B cell (primary cell): ENCODE data around the gene WDFY4. TPM values are rescaled to one million over a fixed set of nuclear protein-coding genes. Genes with fewer than 3 reads are reported as not detected.

ENCODE experiments used
- ATAC-seq: fragments of 200-7000 bp; cut with Tn5 transposase; one replicate; pipeline ENCODE4 v1.10.0; 2021; ENCODE audit warnings: low read depth, mild to moderate bottlenecking, moderate number of reproducible peaks, moderate library complexity
- CTCF ChIA-PET: fragments of 350-600 bp; sonication (Branson Sonifier 250); formaldehyde crosslinking; loops from one replicate; lab custom pipeline; 2021; ENCODE audit warnings: antibody characterized with exemption, inconsistent platforms; lab: Charles Lee
- POLR2A ChIA-PET: fragments of 350-600 bp; sonication (Branson Sonifier 250); formaldehyde crosslinking; loops from one replicate; lab custom pipeline; 2021; ENCODE audit warnings: antibody characterized with exemption; lab: Charles Lee
- DNase-seq: peaks from one replicate; pipeline ENCODE4 v3.0.0; 2013
- H2AFZ ChIP-seq: 2 replicates; pipeline ENCODE4 v1.6.1; 2012; ENCODE audit warnings: mild to moderate bottlenecking, low read depth, low read length; ENCODE audit not compliant: insufficient read depth, poor library complexity, severe bottlenecking
- H3K27ac ChIP-seq, 2 donors: 1 replicate in 1 of 2; 2 replicates in 1 of 2; pipeline ENCODE4 v1.5.1; 2012 to 2013; ENCODE audit warnings: low read length in 2 of 2, mild to moderate bottlenecking in 2 of 2, moderate library complexity in 1 of 2
- H3K27me3 ChIP-seq, 4 experiments: fragments of 200-600 bp in 1 of 4; sonication (generic) in 1 of 4; replicated peaks in 1 of 4; 1 replicate in 2 of 4; 2 replicates in 2 of 4; pipeline versions ENCODE4 v1.6.1 to v1.7.0; 2013 to 2016; ENCODE audit warnings: low read length in 3 of 4, mild to moderate bottlenecking in 2 of 4, mixed read lengths in 1 of 4, moderate library complexity in 1 of 4; ENCODE audit not compliant: insufficient read depth in 4 of 4, control insufficient read depth in 3 of 4; ENCODE audit errors: control extremely low read depth in 1 of 4
- H3K36me3 ChIP-seq, 2 experiments: replicated peaks in 1 of 2; 1 replicate in 1 of 2; 2 replicates in 1 of 2; pipeline versions ENCODE4 v1.6.1 to v1.7.1; 2013; ENCODE audit warnings: low read length in 1 of 2; ENCODE audit not compliant: insufficient read depth in 2 of 2, control insufficient read depth in 1 of 2; ENCODE audit errors: control extremely low read depth in 1 of 2, extremely low read depth in 1 of 2
- H3K4me1 ChIP-seq, 2 donors: fragments of 200-600 bp in 1 of 2; sonication (generic) in 1 of 2; 1 replicate in 1 of 2; 2 replicates in 1 of 2; pipeline versions ENCODE4 v1.5.1 to v1.6.1; 2013 to 2017; ENCODE audit warnings: low read length in 2 of 2; ENCODE audit not compliant: control insufficient read depth in 2 of 2, insufficient read depth in 2 of 2
- H3K4me2 ChIP-seq: replicated peaks from 2 replicates; pipeline ENCODE3; 2012; ENCODE audit warnings: mild to moderate bottlenecking, low read depth, low read length; ENCODE audit not compliant: poor library complexity, severe bottlenecking
- H3K4me3 ChIP-seq, 5 experiments: fragments of 200-600 bp in 1 of 5; sonication (generic) in 1 of 5; 1 replicate in 3 of 5; 2 replicates in 2 of 5; pipeline versions ENCODE4 v1.5.1 to v1.7.0; 2011 to 2016; ENCODE audit warnings: low read length in 4 of 5, mild to moderate bottlenecking in 4 of 5, low read depth in 2 of 5, control low read depth in 1 of 5, moderate library complexity in 1 of 5; ENCODE audit not compliant: insufficient read depth in 1 of 5; ENCODE audit errors: control extremely low read depth in 1 of 5, extremely low read depth in 1 of 5
- H3K79me2 ChIP-seq: fragments of 200-600 bp; sonication (generic); one replicate; pipeline ENCODE4 v1.6.0; 2016; ENCODE audit warnings: low read length; ENCODE audit not compliant: control insufficient read depth, insufficient read depth
- H3K9ac ChIP-seq: fragments of 200-600 bp; sonication (generic); 2 replicates; pipeline ENCODE4 v1.6.1; 2017; ENCODE audit warnings: mild to moderate bottlenecking, low read length, moderate library complexity
- H3K9me3 ChIP-seq, 3 donors: one replicate each; pipeline versions ENCODE4 v1.6.1 to v1.7.1; 2013; ENCODE audit warnings: low read length in 2 of 3; ENCODE audit not compliant: control insufficient read depth in 2 of 3, insufficient read depth in 1 of 3; ENCODE audit errors: control extremely low read depth in 1 of 3
- H4K20me1 ChIP-seq: 2 replicates; pipeline ENCODE4 v1.6.0; 2012; ENCODE audit warnings: mild to moderate bottlenecking, low read length; ENCODE audit not compliant: insufficient read depth, control insufficient read depth, poor library complexity, severe bottlenecking
- H3K27ac Mint-ChIP-seq: one replicate; pipeline ENCODE4 v1.8.0; 2021; ENCODE audit warnings: mixed read lengths
- H3K27me3 Mint-ChIP-seq: one replicate; pipeline ENCODE4 v1.8.0; 2021; ENCODE audit warnings: mixed read lengths
- H3K4me1 Mint-ChIP-seq: one replicate; pipeline ENCODE4 v1.8.0; 2021; ENCODE audit warnings: mixed read lengths
- H3K4me3 Mint-ChIP-seq: one replicate; pipeline ENCODE4 v1.8.0; 2021; ENCODE audit warnings: mixed read lengths
- H3K9me3 Mint-ChIP-seq: one replicate; pipeline ENCODE4 v1.8.0; 2022; ENCODE audit warnings: mixed read lengths; ENCODE audit not compliant: insufficient read depth
- CTCF ChIP-seq: fragments of 200-600 bp; IDR thresholded peaks from one replicate; pipeline ENCODE4 v1.8.0; 2022; ENCODE audit warnings: antibody characterized with exemption, mild to moderate bottlenecking
- EZH2 ChIP-seq: IDR thresholded peaks from 2 replicates; pipeline ENCODE4 v1.6.1; 2012; ENCODE audit warnings: borderline replicate concordance, low read depth, mild to moderate bottlenecking, moderate library complexity, low read length; ENCODE audit not compliant: insufficient read depth, poor library complexity, severe bottlenecking
- WGBS: methylation state at CpG from one replicate; pipeline ENCODE4 v1.1.5; 2013; ENCODE audit warnings: missing lambda C conversion rate; ENCODE audit not compliant: insufficient coverage; 5-methylcytosine and 5-hydroxymethylcytosine counted together
- intact Hi-C: fragments of 100-400 bp; cut with micrococcal nuclease; formaldehyde crosslinking; loops from one replicate; pipeline ENCODE4 v1.10.0; 2022
- polyA plus RNA-seq: library from polyadenylated mRNA; depleted of rRNA; stranded (reverse); fragments of >200 nt; gene quantifications from 2 replicates; pipeline ENCODE4 v1.2.3, GENCODE V29; 2012
- total RNA-seq, 2 donors: library from RNA; stranded (reverse); fragments of 120-200 nt in 1 of 2; gene quantifications; 1 replicate in 1 of 2; 2 replicates in 1 of 2; pipeline versions ENCODE4 v1.2.3 to v1.2.4, GENCODE V29; 2013 to 2022

The WDFY4 gene
- total and polyA plus RNA-seq, 2 donors (not counting 1 experiment from before 2014, with no cell fraction given): 262 to 560 TPM

DNA sequence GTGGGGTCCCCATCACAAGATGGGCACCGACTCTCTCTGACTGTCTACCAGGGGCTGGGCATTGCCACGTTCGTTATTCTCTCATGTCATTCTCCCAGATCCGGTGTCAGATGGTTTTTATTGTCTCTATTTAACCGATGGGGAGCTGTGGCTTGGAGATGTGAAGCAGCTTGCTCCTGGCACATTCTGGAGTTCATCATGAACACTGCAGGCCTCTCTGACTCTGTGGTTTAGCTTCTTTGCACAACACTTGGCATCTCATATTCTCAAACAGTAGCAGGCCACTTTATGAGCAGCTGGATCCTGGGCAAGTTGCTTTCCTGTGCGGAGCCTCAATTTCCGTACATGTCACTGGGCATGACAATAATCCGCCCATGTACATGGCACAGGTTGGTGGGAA, 135.1 kb downstream of the WDFY4 start:
- H3K27ac Mint-ChIP-seq: no peak overlapping the region
- Histone ChIP-seq H4K20me1 (peaks cover 37% of the 10 kb centered on the region), H3K79me2 (peaks cover 35% of the 10 kb centered on the region), H3K27me3 (no peaks in the 10 kb centered on the region), H2AFZ (no peak overlapping the region), H3K9me3 (no peaks in the 10 kb centered on the region), H3K27ac (no peak overlapping the region), H3K4me3 (no peak overlapping the region), H3K4me1 (no peaks in the 10 kb centered on the region), H3K4me2 (no peak overlapping the region), H3K9ac (no peak overlapping the region), H3K36me3 (peaks cover 3 to 95% of the 10 kb centered on the region in 2 experiments)
- CTCF ChIA-PET: interaction anchor here (0.9 to 1.4 kb wide), 2 partner anchors 25 to 162 kb away, joined by 4 to 9 read pairs; no protein-coding TSS in a partner anchor
- H3K27me3 Mint-ChIP-seq: no peaks in the 10 kb centered on the region
- intact Hi-C loops: no loop called here
- DNase-seq (no peak), ATAC-seq (no peak)
- H3K9me3 Mint-ChIP-seq: no peaks in the 10 kb centered on the region
- POLR2A ChIA-PET: no interaction called here
- WGBS: 99% methylated on average over 7 of the region's 8 CpGs
- no peak overlapping the region for H3K4me3 Mint-ChIP-seq
- TF ChIP-seq EZH2 (no peak), CTCF (no peak)
- peaks cover 3% of the 10 kb centered on the region for H3K4me1 Mint-ChIP-seq

DNA sequence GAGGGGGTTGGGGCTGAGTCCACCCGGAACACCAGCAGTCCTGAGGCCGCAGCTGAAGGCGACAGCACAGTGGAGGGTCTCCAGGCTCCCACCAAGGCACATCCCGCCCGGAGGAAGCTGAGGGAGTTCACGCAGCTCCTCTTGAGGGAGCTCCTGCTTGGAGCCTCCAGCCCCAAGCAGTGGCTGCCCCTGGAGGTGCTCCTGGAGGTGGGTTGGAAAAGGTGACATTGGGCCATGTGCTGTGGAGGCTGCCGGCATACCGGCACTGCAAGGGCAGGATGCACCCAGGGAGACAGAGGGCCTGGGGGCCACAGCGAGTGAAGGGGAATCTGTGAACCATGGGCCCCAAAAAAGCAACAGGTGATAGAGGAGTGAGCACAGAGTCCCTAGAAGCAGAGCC, 135.6 kb downstream of the WDFY4 start:
- H3K4me3 Mint-ChIP-seq: no peak overlapping the region
- H3K9me3 Mint-ChIP-seq: no peaks in the 10 kb centered on the region
- ATAC-seq: no peak

More for the DNA sequence above, 135.6 kb downstream of the WDFY4 start:
- ChIA-PET CTCF (interaction anchor here (0.9 to 1.4 kb wide), 2 partner anchors 24 to 162 kb away, joined by 4 to 9 read pairs; no protein-coding TSS in a partner anchor), POLR2A (no interaction called here)
- Histone ChIP-seq H3K9ac (no peak overlapping the region), H3K4me1 (no peaks in the 10 kb centered on the region), H3K36me3 (peaks cover 3 to 96% of the 10 kb centered on the region in 2 experiments), H2AFZ (no peak overlapping the region), H3K79me2 (peaks cover 35% of the 10 kb centered on the region), H4K20me1 (peaks cover 37% of the 10 kb centered on the region), H3K27ac (peak overlapping the region in 1 of 2 donors; percentile 45), H3K4me3 (no peak overlapping the region), H3K4me2 (no peak overlapping the region), H3K9me3 (no peaks in the 10 kb centered on the region), H3K27me3 (no peaks in the 10 kb centered on the region)
- no peak for TF ChIP-seq EZH2
- no peak for TF ChIP-seq CTCF
- no peaks in the 10 kb centered on the region for H3K27me3 Mint-ChIP-seq
- no peak for DNase-seq
- intact Hi-C loops: no loop called here
- H3K27ac Mint-ChIP-seq: peak overlapping the region; percentile 76
- H3K4me1 Mint-ChIP-seq: peaks cover 3% of the 10 kb centered on the region
- WGBS: over 99% methylated on average over 9 of the region's 9 CpGs
